Hematopoietic multipotent progenitor cell treated with erythropoietin and hydrocortisone succinate and interleukin-3 and kit ligand, for 17 days (in vitro differentiated cells): ENCODE data around the gene SOS1.
A peak's percentile ranks its signal among the peaks of the same experiment; 100 is the strongest.
"Not testable (repeated sequence)": the region's sequence is repeated elsewhere in the genome, so short reads cannot be mapped to it uniquely, and the experiment has no call there.

Experiments
- DNase-seq: peaks from one replicate; pipeline ENCODE4 v3.0.0-alpha.2; 2015; ENCODE audit warnings: low spot score

SOS1 gene

GRCh38 chr2:39099870-39100728, 20.8 kb downstream of the SOS1 start:
- DNase-seq: no peak

DNA sequence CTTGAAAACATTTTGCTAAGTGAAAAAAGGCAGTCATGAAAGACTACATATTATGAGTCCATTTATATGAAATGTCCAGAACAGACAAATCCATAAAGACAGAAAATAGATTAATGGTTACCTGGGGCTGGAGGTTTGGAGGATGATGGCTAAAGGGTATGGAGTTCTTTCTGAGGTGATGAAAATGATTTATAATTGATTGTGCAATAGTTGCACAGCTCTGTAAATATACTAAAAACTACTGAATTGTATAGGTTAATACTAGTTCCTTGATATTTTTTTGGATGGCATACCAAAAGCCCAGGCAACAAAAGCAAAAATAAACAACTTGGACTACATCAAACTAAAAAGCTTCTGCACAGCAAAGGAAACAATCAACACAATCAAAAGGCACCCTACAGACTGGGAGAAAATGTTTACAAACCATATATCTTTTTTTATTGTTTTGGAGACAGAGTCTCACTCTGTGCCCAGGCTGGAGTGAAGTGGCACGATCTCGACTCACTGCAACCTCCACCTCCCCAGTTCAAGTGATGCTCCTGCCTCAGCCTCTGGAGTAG, 21.5 kb downstream of the SOS1 start:
- no peak for DNase-seq

GRCh38 chr2:39095624-39096023, 25.2 kb downstream of the SOS1 start:
- DNase-seq: no peak

DNA sequence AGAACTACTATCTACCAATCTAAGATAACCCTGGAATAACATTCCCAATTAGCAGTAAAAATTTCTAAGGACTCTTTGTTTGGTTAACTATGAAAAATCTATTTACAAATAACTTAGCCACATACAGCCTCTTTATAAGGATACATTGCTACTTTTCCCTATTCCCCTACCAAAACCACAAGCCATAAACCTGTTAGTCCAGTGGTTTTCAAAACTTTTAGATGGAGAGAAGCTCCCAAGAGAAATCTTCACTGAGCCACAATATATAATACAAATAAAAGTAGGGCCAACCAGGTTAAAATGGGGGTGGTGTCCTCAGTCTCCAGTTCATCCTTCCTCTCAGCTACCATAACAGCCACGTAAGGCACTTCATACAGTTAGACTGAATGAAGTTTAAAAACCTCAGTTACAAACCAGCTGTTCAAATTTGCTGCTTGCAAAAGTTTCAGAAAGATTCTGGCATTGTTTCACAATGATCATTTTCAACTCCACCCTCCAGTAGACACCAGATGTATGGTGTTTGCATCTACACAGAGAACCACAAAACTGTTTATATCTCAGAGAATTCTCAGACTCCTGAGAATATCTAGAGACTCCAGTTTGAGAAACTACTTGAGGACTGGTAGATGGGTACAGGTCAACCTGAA, 26.0 kb downstream of the SOS1 start:
- DNase-seq: no peak

DNA sequence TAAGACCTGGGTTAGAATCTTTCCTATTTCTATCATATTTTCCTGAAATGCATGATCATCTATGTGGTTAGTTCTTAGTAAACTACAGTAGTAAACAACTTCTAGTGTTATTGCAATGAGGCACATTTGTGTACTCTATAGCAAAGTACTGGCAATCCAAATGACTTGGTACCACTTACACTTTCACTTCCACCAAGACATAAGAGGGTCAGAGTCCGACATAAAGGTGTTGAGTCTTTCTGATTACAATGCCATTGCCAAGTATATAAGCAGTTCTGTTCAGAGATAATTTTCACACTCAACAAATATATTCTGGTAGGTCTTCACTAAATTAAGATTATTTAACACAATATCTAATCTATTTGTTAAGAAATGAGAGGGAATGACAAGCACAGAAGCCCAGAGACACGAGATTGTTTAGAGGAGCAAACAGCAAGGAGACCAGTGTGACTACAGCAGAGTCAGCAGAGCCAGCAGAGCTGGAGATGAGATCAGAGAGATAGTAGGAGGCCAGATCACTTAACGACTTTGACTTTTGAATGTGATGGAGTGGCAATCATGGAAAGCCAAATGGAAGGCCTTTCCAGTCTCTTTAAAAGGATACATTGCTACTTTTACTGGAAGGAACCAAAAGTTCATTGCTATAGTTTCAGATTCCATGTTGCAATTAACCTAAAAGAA, 27.5 kb downstream of the SOS1 start:
- no peak for DNase-seq

DNA sequence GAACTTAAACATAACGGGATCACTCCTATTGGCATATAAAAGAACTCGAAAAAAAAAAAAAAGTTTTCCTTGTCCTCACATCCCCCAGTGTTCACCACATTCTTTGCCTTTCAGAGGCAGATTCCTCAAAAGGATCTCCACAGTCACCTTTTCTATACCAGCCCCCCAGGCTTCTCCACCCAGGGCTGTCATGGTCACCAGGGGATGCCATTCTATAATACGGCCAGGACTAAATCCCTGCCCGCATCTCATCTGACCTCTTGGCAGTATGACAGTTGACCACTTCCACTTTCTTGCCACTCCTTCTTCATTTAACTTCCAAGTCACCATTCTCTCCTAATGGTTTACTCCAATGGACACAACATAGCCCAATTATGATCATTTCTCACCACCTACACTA, 29.3 kb downstream of the SOS1 start:
- no peak for DNase-seq

- DNase-seq: no peak
Observed at GRCh38 chr2:39091063-39091462, 29.8 kb downstream of the SOS1 start.

GRCh38 chr2:39080152-39080551, 40.7 kb downstream of the SOS1 start:
- DNase-seq: no peak

- DNase-seq: no peak
Observed at GRCh38 chr2:39069890-39070465, 50.9 kb downstream of the SOS1 start.

DNA sequence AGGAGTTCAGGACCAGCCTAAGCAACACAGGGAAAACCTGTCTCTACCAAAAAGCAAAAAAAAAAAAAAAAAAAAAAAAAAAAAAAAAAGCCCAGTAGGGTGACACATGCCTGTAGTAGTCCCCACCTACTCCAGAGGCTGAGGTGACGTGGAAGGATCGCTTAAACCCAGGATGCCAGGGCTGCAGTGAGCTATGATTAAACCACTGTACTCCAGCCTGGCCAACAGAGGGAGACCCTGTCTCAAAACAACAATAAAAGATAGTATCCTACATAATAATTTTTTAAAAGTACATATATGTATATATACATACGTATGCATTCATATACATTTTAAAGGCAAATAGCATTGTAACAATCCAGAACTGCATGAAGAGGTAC, 51.7 kb downstream of the SOS1 start:
- DNase-seq: no peak

DNA sequence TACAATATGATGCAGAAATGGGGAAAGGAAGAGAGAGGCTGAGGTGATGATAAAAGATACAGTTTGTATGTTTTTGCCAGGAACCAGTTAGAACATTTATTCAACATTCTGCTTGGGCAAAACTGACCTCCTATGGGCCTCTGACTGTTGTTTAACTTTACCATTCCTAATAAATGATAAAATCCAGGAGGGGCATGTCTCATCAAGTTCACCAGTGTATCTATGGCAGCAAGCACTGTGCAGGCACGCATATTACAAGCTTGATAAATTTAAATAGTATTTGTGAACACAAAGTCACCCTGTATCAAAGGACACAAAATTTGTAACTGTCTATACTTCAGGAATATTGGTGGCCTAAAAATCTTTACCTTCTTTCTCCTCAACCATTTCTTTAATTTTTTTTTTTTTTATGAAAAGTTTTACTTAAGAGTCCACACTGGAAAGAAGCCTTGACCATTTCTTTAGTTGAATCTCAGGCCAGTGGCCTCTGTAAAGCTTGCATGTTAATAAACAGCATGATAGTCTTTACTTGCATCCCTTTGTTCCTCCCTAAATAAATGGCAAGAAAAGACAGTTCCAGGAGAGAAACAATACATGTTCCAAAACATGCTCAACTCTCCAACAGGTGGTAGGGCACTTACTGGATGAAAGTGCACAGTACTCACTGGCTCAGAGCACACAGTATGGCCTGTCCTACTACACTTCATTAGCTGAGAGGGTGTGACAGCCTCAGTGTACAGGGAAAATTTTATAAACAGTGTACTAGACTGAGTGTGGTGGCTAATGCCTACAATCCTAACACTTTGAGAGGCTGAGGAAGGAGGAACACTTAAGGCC, 52.3 kb downstream of the SOS1 start:
- DNase-seq: no peak

DNA sequence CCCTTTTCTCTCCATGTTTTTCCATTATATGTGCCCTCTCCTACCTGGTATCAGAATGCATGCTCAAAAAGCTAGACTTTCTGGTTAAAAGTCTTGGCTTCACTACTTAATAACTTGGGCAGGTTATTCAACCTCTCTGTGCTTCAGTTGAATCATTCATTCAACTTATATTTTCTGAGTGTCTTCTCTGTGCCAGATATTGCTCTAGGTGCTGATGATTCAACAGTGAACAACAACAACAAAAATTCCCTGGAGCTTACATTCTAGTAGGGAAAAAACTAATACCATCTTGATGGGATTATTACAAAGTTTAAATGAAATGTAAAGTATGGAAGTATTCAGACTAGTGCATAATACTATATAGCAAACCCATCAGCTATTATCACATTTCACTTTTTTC, 55.2 kb downstream of the SOS1 start:
- no peak for DNase-seq

DNA sequence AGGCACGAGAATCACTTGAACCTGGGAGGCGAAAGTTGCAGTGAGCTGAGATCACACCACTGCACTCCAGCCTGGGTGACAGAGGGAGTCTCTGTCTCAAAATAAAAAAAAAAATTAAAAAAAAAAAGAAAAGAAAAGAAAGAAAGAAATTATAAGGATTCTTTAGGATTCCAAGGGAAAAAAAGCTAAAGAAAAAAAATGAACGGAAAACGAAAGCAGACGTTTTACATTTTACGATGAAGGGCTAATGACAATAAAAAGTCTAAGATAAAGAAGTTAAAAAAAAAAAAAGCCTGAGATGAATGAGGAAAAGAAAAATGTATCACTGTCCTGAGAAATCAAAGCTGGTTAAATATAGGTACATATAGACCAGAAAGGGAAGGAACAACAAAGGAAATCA, 58.5 kb downstream of the SOS1 start:
- no peak for DNase-seq

DNA sequence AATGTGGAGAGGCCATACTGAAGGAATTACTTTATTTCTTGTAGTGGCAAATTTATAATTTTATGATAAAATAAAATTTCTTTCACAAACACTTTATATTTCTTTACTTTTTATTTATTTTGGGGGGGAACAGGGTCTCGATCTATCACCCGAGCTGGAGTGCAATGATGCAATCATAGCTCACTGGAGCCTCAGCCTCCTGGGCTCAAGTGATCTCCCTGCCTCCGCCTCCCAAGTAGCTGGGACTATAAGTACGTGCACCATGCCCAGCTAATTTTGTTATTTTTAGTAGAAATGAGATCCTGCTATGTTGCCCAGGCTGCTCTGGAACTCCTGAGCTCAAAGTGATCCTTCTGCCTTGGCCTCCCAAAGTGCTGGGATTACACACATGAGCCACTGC, 59.6 kb downstream of the SOS1 start:
- no peak for DNase-seq

- peak; percentile 78 for DNase-seq
Observed at GRCh38 chr2:39059366-39059952, 61.4 kb downstream of the SOS1 start.

DNA sequence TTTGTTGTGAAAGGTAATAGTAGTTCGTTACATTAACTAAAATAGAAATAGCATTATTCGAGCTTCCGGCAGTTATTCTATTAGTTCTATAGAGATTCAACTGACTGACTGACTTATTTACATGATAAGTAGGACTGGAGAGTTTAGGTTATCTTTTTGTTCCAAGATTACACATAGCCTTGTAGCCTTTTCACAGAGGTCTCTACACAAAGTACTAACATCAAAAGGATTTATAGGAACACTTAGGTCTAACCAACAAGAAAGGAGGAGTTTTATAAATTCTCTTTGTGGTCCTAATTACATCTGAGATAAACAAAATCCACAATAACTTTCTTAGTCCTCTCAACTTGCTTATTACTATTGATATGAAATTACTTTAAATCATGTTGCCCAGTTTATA, 62.8 kb downstream of the SOS1 start:
- DNase-seq: no peak

DNA sequence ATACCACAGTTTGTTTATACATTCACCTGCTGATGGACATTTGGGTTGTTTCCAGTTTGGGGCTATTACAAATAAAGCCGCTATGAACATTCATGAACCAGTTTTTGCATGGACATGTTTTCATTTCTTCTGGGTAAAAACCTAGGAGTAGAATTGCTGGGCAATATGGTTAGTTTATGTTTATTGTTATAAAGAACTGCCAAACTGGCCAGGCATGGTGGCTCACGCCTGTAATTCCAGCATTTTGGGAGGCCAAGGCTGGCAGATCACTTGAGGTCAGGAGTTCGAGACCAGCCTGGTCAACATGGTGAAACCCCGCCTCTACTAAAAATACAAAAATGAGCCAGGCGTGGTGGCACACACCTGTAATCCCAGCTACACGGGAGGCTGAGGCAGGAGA, 68.2 kb downstream of the SOS1 start:
- DNase-seq: not testable (repeated sequence)

DNA sequence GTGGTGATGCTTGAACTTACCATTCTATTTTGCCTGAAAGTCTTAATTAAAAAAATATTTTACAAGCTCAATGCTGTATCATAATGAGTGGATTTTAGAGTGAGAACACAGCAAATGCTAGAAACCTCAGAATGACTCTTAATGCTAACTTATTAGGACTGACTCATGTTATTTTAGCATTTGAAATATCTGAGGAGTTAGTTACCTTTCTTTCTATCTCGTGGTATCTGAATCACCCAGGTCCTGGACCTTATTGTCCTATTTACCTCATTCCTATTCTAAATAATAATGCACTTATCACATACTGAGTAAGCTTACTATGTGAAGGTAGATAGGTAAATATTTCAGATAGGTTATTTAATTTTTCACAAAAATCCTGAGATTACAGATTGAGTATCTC, 70.7 kb downstream of the SOS1 start:
- no peak for DNase-seq

GRCh38 chr2:39039072-39039471, 81.8 kb downstream of the SOS1 start:
- DNase-seq: no peak

DNA sequence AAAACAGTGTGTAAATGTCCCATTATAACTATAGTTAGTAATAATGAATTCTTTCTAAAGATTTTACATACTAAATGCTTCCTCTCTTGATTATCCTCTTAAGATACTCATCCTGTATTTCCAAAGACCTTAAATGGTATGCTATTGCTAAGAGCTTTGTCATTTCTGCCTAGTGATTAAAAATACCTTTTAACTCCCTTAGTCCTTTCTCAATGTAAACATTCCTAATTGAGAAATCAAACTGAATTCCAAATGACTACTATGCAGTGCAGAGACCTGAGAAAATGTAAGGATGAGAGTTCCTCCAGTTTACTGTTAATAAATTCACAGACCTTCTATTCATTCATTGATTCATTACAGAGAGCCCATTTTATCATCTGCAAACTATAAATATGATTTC, 86.9 kb downstream of the SOS1 start:
- DNase-seq: no peak

DNA sequence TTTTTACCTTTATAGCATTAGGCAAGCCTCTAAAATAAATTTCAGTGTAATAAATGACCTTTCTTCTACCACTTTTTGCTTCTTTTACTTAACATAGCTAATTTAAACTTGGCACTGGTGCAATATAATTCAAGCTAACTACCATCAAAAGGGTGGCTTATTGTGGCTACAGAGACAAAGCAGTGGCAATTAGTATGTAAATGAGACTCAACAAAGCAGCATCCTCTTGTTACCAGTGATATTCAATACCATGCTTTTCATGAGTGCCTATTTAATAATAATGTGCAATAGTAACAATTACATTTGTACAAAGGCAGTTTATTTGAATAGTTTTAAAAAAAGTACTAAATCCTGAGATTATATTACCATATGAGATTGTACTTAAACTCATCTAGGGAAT, 93.4 kb downstream of the SOS1 start:
- no peak for DNase-seq
